ENCODE measurements around the gene PPM1A. TPM values are rescaled to one million over a fixed set of nuclear protein-coding genes. Genes with fewer than 3 reads are reported as not detected.

The PPM1A gene
- total and polyA plus RNA-seq, 2 donors (not counting 1 experiment from before 2014, with no cell fraction given): 15.5 to 59.0 TPM

GRCh38 chr14:60250257-60251035 lies 1.4 kb downstream of the PPM1A start:
- Histone ChIP-seq H3K4me2 (replicated peaks; ENCODE audit: low read depth, low read length, poor library complexity, severe bottlenecking) (peak overlapping the region; percentile 83), H3K9ac (ENCODE audit: low read length) (peak overlapping the region; percentile 73), H3K79me2 (ENCODE audit: control insufficient read depth, insufficient read depth, low read length) (peaks cover 57% of the 10 kb centered on the region), H3K27ac (ENCODE audit: low read length in 2 of 2) (peak overlapping the region; percentile 74 to 82), H3K4me3 (ENCODE audit: control extremely low read depth in 1 of 5, extremely low read depth in 1 of 5, insufficient read depth in 1 of 5, low read depth in 2 of 5, low read length in 4 of 5) (peak overlapping the region; percentile 55 to 88 (median 73)), H2AFZ (ENCODE audit: insufficient read depth, low read depth, low read length, poor library complexity, severe bottlenecking) (peak overlapping the region; percentile 48), H4K20me1 (ENCODE audit: control insufficient read depth, insufficient read depth, low read length, poor library complexity, severe bottlenecking) (peaks cover 36% of the 10 kb centered on the region), H3K27me3 (replicated peaks in 1 of 4; ENCODE audit: control extremely low read depth in 1 of 4, control insufficient read depth in 3 of 4, insufficient read depth in 4 of 4, low read length in 3 of 4) (no peaks in the 10 kb centered on the region), H3K36me3 (replicated peaks in 1 of 2; ENCODE audit: control extremely low read depth in 1 of 2, control insufficient read depth in 1 of 2, extremely low read depth in 1 of 2, insufficient read depth in 2 of 2, low read length in 1 of 2) (no peaks in the 10 kb centered on the region), H3K9me3 (ENCODE audit: control extremely low read depth in 1 of 3, control insufficient read depth in 2 of 3, insufficient read depth in 1 of 3, low read length in 2 of 3) (no peaks in the 10 kb centered on the region), H3K4me1 (ENCODE audit: control insufficient read depth in 2 of 2, insufficient read depth in 2 of 2, low read length in 2 of 2) (peaks cover 19 to 24% of the 10 kb centered on the region in 2 donors)
- H3K4me3 Mint-ChIP-seq: peak overlapping the region; percentile 87
- no peaks in the 10 kb centered on the region for H3K27me3 Mint-ChIP-seq
- ATAC-seq (ENCODE audit: low read depth) (no peak), DNase-seq (no peak)
- no peaks in the 10 kb centered on the region for H3K9me3 Mint-ChIP-seq (ENCODE audit: insufficient read depth)
- intact Hi-C loops (cut with micrococcal nuclease): loop anchor here (1.0 to 5.0 kb wide), 4 partner anchors 16 to 1447 kb away; partner anchors contain the start of gene HIF1A
- CTCF ChIA-PET: interaction anchor here (0.9 to 2.9 kb wide), 5 partner anchors 9 to 81 kb away, joined by 3 to 8 read pairs (median 4); no protein-coding TSS in a partner anchor
- POLR2A ChIA-PET: interaction anchor here (0.9 to 1.1 kb wide), 2 partner anchors 16 to 78 kb away, joined by 4 to 7 read pairs; no protein-coding TSS in a partner anchor
- peak overlapping the region; percentile 84 for H3K27ac Mint-ChIP-seq
- TF ChIP-seq EZH2 (IDR thresholded peaks at IDR 0.05; ENCODE audit: borderline replicate concordance, insufficient read depth, low read depth, low read length, poor library complexity, severe bottlenecking) (no peak), CTCF (IDR thresholded peaks at IDR 0.05) (no peak)
- whole genome bisulfite sequencing (ENCODE audit: insufficient coverage): no CpG with 5 or more reads among the region's 9 CpGs
- H3K4me1 Mint-ChIP-seq: peaks cover 56% of the 10 kb centered on the region

GRCh38 chr14:60251877-60252276 lies 2.9 kb downstream of the PPM1A start:
- ATAC-seq (ENCODE audit: low read depth) (no peak), DNase-seq (no peak)
- intact Hi-C loops (cut with micrococcal nuclease): loop anchor here (2.0 to 5.0 kb wide), 3 partner anchors 15 to 1445 kb away; partner anchors contain the start of gene HIF1A
- WGBS (ENCODE audit: insufficient coverage): no CpG with 5 or more reads among the region's 1 CpG
- no peak overlapping the region for H3K4me3 ChIP-seq (ENCODE audit: control extremely low read depth in 1 of 5, extremely low read depth in 1 of 5, insufficient read depth in 1 of 5, low read depth in 2 of 5, low read length in 4 of 5)
- H3K4me2 ChIP-seq (replicated peaks; ENCODE audit: low read depth, low read length, poor library complexity, severe bottlenecking): no peak overlapping the region
- no peak overlapping the region for H2AFZ ChIP-seq (ENCODE audit: insufficient read depth, low read depth, low read length, poor library complexity, severe bottlenecking)
- H3K27ac ChIP-seq (ENCODE audit: low read length in 2 of 2): no peak overlapping the region
- ChIA-PET CTCF (interaction anchor here (2.3 to 2.9 kb wide), 2 partner anchors 68 to 80 kb away, joined by 8 to 10 read pairs; no protein-coding TSS in a partner anchor), POLR2A (no interaction called here)
- no peaks in the 10 kb centered on the region for H3K36me3 ChIP-seq (replicated peaks in 1 of 2; ENCODE audit: control extremely low read depth in 1 of 2, control insufficient read depth in 1 of 2, extremely low read depth in 1 of 2, insufficient read depth in 2 of 2, low read length in 1 of 2)
- H3K9ac ChIP-seq (ENCODE audit: low read length): no peak overlapping the region
- peaks cover 44% of the 10 kb centered on the region for H4K20me1 ChIP-seq (ENCODE audit: control insufficient read depth, insufficient read depth, low read length, poor library complexity, severe bottlenecking)
- no peak for TF ChIP-seq EZH2 (IDR thresholded peaks at IDR 0.05; ENCODE audit: borderline replicate concordance, insufficient read depth, low read depth, low read length, poor library complexity, severe bottlenecking)
- TF ChIP-seq CTCF (IDR thresholded peaks at IDR 0.05): no peak
- Mint-ChIP-seq H3K9me3 (ENCODE audit: insufficient read depth) (no peaks in the 10 kb centered on the region), H3K4me3 (peak overlapping the region; percentile 57), H3K27me3 (no peaks in the 10 kb centered on the region), H3K4me1 (peaks cover 61% of the 10 kb centered on the region), H3K27ac (no peak overlapping the region)
- H3K27me3 ChIP-seq (replicated peaks in 1 of 4; ENCODE audit: control extremely low read depth in 1 of 4, control insufficient read depth in 3 of 4, insufficient read depth in 4 of 4, low read length in 3 of 4): no peaks in the 10 kb centered on the region
- peaks cover 71% of the 10 kb centered on the region for H3K79me2 ChIP-seq (ENCODE audit: control insufficient read depth, insufficient read depth, low read length)
- peaks cover 19 to 24% of the 10 kb centered on the region in 2 donors for H3K4me1 ChIP-seq (ENCODE audit: control insufficient read depth in 2 of 2, insufficient read depth in 2 of 2, low read length in 2 of 2)
- no peaks in the 10 kb centered on the region for H3K9me3 ChIP-seq (ENCODE audit: control extremely low read depth in 1 of 3, control insufficient read depth in 2 of 3, insufficient read depth in 1 of 3, low read length in 2 of 3)

Data from B cell (primary cell).